GM12878 (cell line): Measurements from ENCODE around the gene CACNA1B. TPM values are rescaled to one million over a fixed set of nuclear protein-coding genes. Genes with fewer than 3 reads are reported as not detected.

Experiments
- ATAC-seq: fragments of 200-7000 bp; cut with Tn5 transposase; 3 replicates; pipeline ENCODE4 v1.9.1; 2020; ENCODE audit warnings: mild to moderate bottlenecking, moderate library complexity
- BruUV-seq: library from RNA; stranded (reverse); fragments of 400-500 nt; replicated peaks from 2 replicates; lab custom pipeline; 2021; lab: Mats Ljungman, UMichigan
- CTCF ChIA-PET: fragments of 300-600 bp; sonication (Branson Sonifier 250); formaldehyde crosslinking; extraction: SDS; loops from one replicate; lab custom pipeline; 2021; ENCODE audit warnings: inconsistent platforms; lab: Yijun Ruan, JAX
- POLR2A ChIA-PET: fragments of 350-600 bp; formaldehyde crosslinking; extraction: SDS; loops from one replicate; lab custom pipeline; 2021; ENCODE audit warnings: inconsistent platforms; lab: Charles Lee
- RAD21 ChIA-PET: fragments of 300-600 bp; sonication (Branson Sonifier 250); formaldehyde crosslinking; loops from one replicate; lab custom pipeline; 2023; ENCODE audit warnings: antibody characterized with exemption; ENCODE audit not compliant: unreplicated experiment; lab: Charles Lee
- SMC1A ChIA-PET: fragments of 300-600 bp; sonication (Branson Sonifier 250); formaldehyde crosslinking; loops from one replicate; lab custom pipeline; 2023; ENCODE audit not compliant: unreplicated experiment, uncharacterized antibody; lab: Charles Lee
- DNase-seq: peaks from one replicate; pipeline ENCODE4 v3.0.0-alpha.2; 2011; ENCODE audit warnings: low read depth, low spot score
- FAIRE-seq: peaks from 3 replicates; lab custom pipeline; 2011; peaks lifted over from hg19 to GRCh38; lab: Jason Lieb, UNC
- H2AFZ ChIP-seq: 2 replicates; pipeline ENCODE4 v1.6.0; 2011; ENCODE audit warnings: low read depth, low read length, control low read depth; ENCODE audit not compliant: control insufficient read depth
- H3K27ac ChIP-seq: 2 replicates; pipeline ENCODE4 v1.5.1; 2011; ENCODE audit warnings: control low read depth; ENCODE audit not compliant: control insufficient read depth, insufficient read depth
- H3K27me3 ChIP-seq, 2 experiments: replicated peaks in 1 of 2; 2 replicates each; pipeline versions ENCODE4 v1.6.0 to v1.6.1; 2011; ENCODE audit warnings: low read length in 1 of 2; ENCODE audit not compliant: control insufficient read depth in 2 of 2, insufficient read depth in 2 of 2
- H3K36me3 ChIP-seq, 2 experiments: 2 replicates each; pipeline ENCODE4 v1.5.1; 2011; ENCODE audit warnings: low read length in 1 of 2; ENCODE audit not compliant: control insufficient read depth in 2 of 2, insufficient read depth in 2 of 2
- H3K4me1 ChIP-seq: 2 replicates; pipeline ENCODE4 v1.6.1; 2011; ENCODE audit warnings: mild to moderate bottlenecking, low read length, moderate library complexity, mixed read lengths; ENCODE audit not compliant: control insufficient read depth, insufficient read depth
- H3K4me2 ChIP-seq: 2 replicates; pipeline ENCODE4 v1.6.0; 2011; ENCODE audit warnings: control low read depth; ENCODE audit not compliant: control insufficient read depth, insufficient read depth
- H3K4me3 ChIP-seq: fragments of 200-600 bp; sonication (generic); 2 replicates; pipeline ENCODE4 v1.5.1; 2016
- H3K79me2 ChIP-seq: 2 replicates; pipeline ENCODE4 v1.6.0; 2011; ENCODE audit warnings: low read length; ENCODE audit not compliant: control insufficient read depth, insufficient read depth
- H3K9ac ChIP-seq: 2 replicates; pipeline ENCODE4 v1.8.0; 2011; ENCODE audit warnings: low read length, control low read depth, mixed read lengths; ENCODE audit not compliant: control insufficient read depth, insufficient read depth
- H3K9me3 ChIP-seq: replicated peaks from 3 replicates; pipeline ENCODE4 v1.5.1; 2011; ENCODE audit warnings: mild to moderate bottlenecking, low read length; ENCODE audit not compliant: control insufficient read depth, insufficient read depth
- H4K20me1 ChIP-seq: 2 replicates; pipeline ENCODE4 v1.6.0; 2011; ENCODE audit not compliant: control insufficient read depth, insufficient read depth
- HCFC1 ChIP-seq: fragments of 150-350 bp; IDR thresholded peaks from 2 replicates; pipeline ENCODE4 v1.6.1; 2014; ENCODE audit warnings: low read length
- JUNB ChIP-seq: IDR thresholded peaks from 2 replicates; pipeline ENCODE4 v1.6.1; 2016; ENCODE audit warnings: antibody characterized with exemption, mild to moderate bottlenecking
- MYB ChIP-seq: fragments of 150-350 bp; IDR thresholded peaks from 2 replicates; pipeline ENCODE4 v1.6.1; 2014; ENCODE audit warnings: mild to moderate bottlenecking, low read depth, low read length, borderline replicate concordance
- PAX8 ChIP-seq: fragments of 450-650 bp; IDR thresholded peaks from 2 replicates; pipeline ENCODE4 v1.6.1; 2017; ENCODE audit warnings: mild to moderate bottlenecking, moderate library complexity
- RELB ChIP-seq: fragments of 450-650 bp; IDR thresholded peaks from 2 replicates; pipeline ENCODE4 v1.6.1; 2017; ENCODE audit warnings: low read depth, mild to moderate bottlenecking, moderate library complexity
- REST ChIP-seq: IDR thresholded peaks from 2 replicates; pipeline ENCODE4 v1.6.1; 2012; ENCODE audit warnings: mild to moderate bottlenecking, low read depth, low read length
- RUNX3 ChIP-seq: IDR thresholded peaks from 2 replicates; pipeline ENCODE4 v1.6.1; 2012; ENCODE audit warnings: low read length, inconsistent platforms
- SUPT20H ChIP-seq: IDR thresholded peaks from 2 replicates; pipeline ENCODE4 v1.6.1; 2011; ENCODE audit warnings: low read depth, mild to moderate bottlenecking, low read length, moderate library complexity, borderline replicate concordance; ENCODE audit not compliant: control insufficient read depth
- TBL1XR1 ChIP-seq: IDR thresholded peaks from 2 replicates; pipeline ENCODE4 v1.6.1; 2012; ENCODE audit warnings: low read depth, low read length, improper control_type of control experiment
- ZNF622 ChIP-seq: fragments of 450-650 bp; IDR thresholded peaks from 2 replicates; pipeline ENCODE4 v1.6.1; 2017; ENCODE audit warnings: mild to moderate bottlenecking, inconsistent platforms
- WGBS: methylation state at CpG from one replicate; pipeline ENCODE4 v1.1.6; 2016; ENCODE audit warnings: low lambda C conversion rate; ENCODE audit not compliant: insufficient replicate concordance, insufficient coverage; ENCODE audit errors: missing lambda C conversion rate; 5-methylcytosine and 5-hydroxymethylcytosine counted together
- in situ Hi-C: fragments of 300-500 bp; cut with MboI; formaldehyde crosslinking; loops from 9 replicates; pipeline ENCODE4 v1.14.3; 2018; ENCODE audit warnings: mixed read lengths
- intact Hi-C: fragments of 100-400 bp; cut with micrococcal nuclease; formaldehyde crosslinking; loops from one replicate; pipeline ENCODE4 v1.14.2; 2022; ENCODE audit not compliant: unreplicated experiment
- polyA plus RNA-seq, 11 experiments: library from polyadenylated mRNA; depleted of rRNA in 4 of 11; unstranded in 6 of 11; stranded (reverse) in 5 of 11; fragments of >200 nt; fragmentation: Nextera tagmentation in 4 of 11; fragmentation: Illumina TruSeq in 1 of 11; extraction: Ambion mirVana in 4 of 11; extraction: Trizol in 1 of 11; gene quantifications; 1 replicate in 1 of 11; 2 replicates in 10 of 11; pipeline versions ENCODE4 v1.2.1 to v1.2.3, GENCODE V29; 2011 to 2016; ENCODE audit warnings: inconsistent platforms in 2 of 11, missing spikeins in 2 of 11, low read depth in 1 of 11
- total RNA-seq, 4 experiments: library from RNA; depleted of rRNA in 3 of 4; stranded (reverse); fragments of >200 nt in 3 of 4; fragmentation: Illumina TruSeq in 1 of 4; extraction: Trizol in 1 of 4; gene quantifications; 2 replicates each; pipeline versions ENCODE4 v1.2.1 to v1.2.3, GENCODE V29; 2013 to 2021
- TF ChIP-seq, protein P1 (sequence below): fragments of 450-650 bp; formaldehyde crosslinking; IDR thresholded peaks from 2 replicates; pipeline ENCODE4 v1.4.0; 2022; ENCODE audit warnings: mild to moderate bottlenecking, moderate library complexity

Gene CACNA1B
- total and polyA plus RNA-seq, 10 of the 15 experiments (the other 5 are each of a cell fraction or from before 2014, with no cell fraction given), result 0.01 to 0.03 (median 0.01) TPM; not detected in 7

- RAD21 ChIA-PET, result no interaction called here
- H3K27me3 ChIP-seq, result no peaks in the 10 kb centered on the region
- no peak overlapping the region for H3K27ac ChIP-seq
- H3K9ac ChIP-seq, result no peak overlapping the region
- DNase-seq, result no peak
- no peaks in the 10 kb centered on the region for H4K20me1 ChIP-seq
- SMC1A ChIA-PET, result no interaction called here
- no peaks in the 10 kb centered on the region for H3K9me3 ChIP-seq
- H3K4me3 ChIP-seq, result no peak overlapping the region
- no peak for ATAC-seq
- H2AFZ ChIP-seq, result no peak overlapping the region
- no peaks in the 10 kb centered on the region for H3K4me1 ChIP-seq
- intact Hi-C loops (no loop called here), in situ Hi-C loops (no loop called here)
- H3K79me2 ChIP-seq, result no peaks in the 10 kb centered on the region
- no TSS peak for BruUV-seq
- H3K36me3 ChIP-seq, result no peaks in the 10 kb centered on the region
- no peak for FAIRE-seq
- POLR2A ChIA-PET, result no interaction called here
- no peak overlapping the region for H3K4me2 ChIP-seq
- WGBS, result 3% methylated on average over 14 of the region's 14 CpGs
- CTCF ChIA-PET, result no interaction called here
- TF ChIP-seq RUNX3 (no peak), SUPT20H (no peak), MYB (no peak), TBL1XR1 (no peak), RELB (no peak), REST (no peak), JUNB (no peak), PAX8 (no peak), ZNF622 (no peak), HCFC1 (no peak)
- TF ChIP-seq, protein P1, sequence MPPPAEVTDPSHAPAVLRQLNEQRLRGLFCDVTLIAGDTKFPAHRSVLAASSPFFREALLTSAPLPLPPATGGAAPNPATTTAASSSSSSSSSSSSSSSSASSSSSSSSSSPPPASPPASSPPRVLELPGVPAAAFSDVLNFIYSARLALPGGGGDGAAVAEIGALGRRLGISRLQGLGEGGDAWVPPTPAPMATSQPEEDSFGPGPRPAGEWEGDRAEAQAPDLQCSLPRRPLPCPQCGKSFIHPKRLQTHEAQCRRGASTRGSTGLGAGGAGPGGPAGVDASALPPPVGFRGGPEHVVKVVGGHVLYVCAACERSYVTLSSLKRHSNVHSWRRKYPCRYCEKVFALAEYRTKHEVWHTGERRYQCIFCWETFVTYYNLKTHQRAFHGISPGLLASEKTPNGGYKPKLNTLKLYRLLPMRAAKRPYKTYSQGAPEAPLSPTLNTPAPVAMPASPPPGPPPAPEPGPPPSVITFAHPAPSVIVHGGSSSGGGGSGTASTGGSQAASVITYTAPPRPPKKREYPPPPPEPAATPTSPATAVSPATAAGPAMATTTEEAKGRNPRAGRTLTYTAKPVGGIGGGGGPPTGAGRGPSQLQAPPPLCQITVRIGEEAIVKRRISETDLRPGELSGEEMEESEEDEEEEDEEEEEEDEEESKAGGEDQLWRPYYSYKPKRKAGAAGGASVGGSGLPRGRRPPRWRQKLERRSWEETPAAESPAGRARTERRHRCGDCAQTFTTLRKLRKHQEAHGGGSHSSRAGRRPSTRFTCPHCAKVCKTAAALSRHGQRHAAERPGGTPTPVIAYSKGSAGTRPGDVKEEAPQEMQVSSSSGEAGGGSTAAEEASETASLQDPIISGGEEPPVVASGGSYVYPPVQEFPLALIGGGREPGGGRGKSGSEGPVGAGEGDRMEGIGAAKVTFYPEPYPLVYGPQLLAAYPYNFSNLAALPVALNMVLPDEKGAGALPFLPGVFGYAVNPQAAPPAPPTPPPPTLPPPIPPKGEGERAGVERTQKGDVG (CRISPR knock-in tag), result no peak
Measured at GRCh38 chr9:138104251-138105122, 226.9 kb downstream of the CACNA1B start.
